Measurements from ENCODE around the gene BACE2. TPM values are rescaled to one million over a fixed set of nuclear protein-coding genes. Genes with fewer than 3 reads are reported as not detected.
A peak's percentile ranks its signal among the peaks of the same experiment; 100 is the strongest.
"Not testable (repeated sequence)": the region's sequence is repeated elsewhere in the genome, so short reads cannot be mapped to it uniquely, and the experiment has no call there.

BACE2 gene
- total RNA-seq, 1 donor from 2014 or later, result 129 TPM

DNA sequence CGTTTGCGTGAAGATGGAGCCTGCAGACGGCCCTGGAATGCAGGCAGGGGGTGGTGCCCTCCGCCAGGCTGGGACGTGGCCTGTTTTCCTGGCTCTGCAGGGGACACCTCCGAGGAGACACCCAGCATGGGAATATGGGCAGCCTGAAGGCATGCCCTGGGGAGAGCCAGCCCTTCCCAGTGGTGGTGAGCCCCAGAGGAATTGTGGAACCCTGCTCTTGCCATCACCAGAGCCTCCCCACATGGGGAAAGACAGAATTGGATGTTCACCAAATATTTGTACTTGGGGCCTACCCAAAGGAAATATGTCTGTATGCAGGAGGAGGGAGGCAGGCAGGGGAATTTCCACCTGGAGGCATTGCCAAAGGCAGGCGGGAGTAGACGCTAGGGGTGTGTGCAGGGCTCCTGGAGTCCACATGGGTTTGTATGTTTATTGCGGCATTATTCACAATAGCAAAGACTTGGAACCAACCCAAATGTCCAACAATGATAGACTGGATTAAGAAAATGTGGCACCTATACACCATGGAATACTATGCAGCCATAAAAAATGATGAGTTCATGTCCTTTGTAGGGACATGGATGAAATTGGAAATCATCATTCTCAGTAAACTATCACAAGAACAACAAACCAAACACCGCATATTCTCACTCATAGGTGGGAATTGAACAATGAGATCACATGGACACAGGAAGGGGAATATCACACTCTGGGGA is 70.3 kb downstream of the BACE2 start:
- not testable (repeated sequence) for DNase-seq (ENCODE audit: low read depth, low spot score)

DNA sequence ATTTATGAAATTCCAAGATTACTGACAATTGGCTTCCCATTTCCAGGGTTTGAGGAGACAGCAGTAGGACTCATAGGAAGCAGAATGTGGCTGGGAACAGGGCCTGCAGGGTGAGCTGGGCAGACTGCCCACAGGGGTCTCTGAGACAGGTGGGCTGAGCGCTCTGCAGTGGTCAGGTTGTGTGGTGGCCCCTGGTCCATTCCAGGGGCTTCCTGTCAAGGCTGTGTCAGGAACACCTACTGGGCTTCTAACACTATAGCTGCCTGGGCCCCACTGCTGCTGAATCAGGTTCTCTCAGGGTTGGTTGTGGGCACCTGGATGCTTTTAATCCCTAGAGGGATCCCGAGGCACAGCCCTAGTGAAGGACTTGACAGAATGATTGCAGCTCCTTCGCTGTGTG is 72.1 kb downstream of the BACE2 start:
- no peak for DNase-seq (ENCODE audit: low read depth, low spot score)

DNA sequence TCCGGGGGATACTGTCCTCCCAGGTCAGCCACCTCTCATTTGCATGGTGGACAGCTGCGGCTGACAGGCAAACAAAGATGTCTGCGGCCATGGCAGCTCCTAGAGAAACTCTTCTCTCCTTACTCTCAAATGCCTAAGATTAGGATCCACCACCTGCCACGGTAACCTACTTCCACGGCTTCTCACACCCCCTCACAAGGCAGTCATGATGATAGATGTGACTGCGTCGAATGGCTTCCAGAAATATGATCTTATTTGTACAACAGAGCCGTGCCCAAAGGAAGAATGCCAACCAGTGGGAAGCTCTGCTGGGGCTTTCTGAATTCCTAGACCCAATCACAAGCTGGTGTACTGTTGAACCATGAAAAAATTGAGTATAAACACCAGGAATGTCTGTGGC is 73.4 kb downstream of the BACE2 start:
- no peak for DNase-seq (ENCODE audit: low read depth, low spot score)

DNA sequence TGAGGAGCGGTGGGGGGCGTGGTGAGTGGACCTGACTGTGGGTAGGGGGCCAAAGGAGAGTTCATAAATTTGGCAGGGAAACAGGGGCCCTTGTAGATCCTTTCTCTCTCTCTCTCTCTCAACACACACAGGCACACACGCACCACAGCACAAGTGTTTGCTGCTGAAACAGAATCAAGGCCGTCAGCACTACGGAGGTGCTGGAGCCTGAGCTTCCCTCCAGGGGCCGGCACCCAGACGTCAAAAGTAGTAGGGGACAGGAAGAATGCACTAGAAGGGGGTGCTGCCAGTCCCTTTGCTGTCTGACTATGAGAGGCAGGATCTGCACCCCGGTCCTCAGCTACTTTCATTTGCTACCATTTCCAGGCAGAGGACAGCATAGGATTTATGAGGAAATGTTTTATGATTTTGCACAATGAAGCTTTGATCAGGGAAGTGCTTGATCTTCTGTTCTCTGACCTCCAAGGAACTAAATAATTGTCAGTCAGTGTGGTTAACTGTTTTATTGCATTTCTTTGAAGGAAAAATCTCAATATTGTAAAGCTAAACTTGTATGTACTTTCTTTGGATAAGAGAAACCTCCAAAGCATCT is 74.4 kb downstream of the BACE2 start:
- DNase-seq (ENCODE audit: low read depth, low spot score), result no peak

DNA sequence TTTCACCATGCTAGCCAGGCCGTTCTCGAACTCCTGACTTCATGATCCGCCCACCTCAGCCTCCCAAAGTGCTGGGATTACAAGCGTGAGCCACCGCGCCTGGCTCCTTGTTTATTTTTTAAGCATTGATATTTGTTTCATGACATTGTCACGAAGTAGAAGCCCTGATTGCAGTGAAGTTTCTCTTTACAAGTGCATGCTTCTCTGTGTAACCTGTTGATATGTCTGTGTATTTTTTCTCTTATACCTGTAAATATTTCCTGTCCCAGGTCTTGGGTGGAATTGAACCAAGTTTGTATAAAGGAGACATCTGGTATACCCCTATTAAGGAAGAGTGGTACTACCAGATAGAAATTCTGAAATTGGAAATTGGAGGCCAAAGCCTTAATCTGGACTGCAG is 75.1 kb downstream of the BACE2 start:
- DNase-seq (ENCODE audit: low read depth, low spot score), result no peak

DNA sequence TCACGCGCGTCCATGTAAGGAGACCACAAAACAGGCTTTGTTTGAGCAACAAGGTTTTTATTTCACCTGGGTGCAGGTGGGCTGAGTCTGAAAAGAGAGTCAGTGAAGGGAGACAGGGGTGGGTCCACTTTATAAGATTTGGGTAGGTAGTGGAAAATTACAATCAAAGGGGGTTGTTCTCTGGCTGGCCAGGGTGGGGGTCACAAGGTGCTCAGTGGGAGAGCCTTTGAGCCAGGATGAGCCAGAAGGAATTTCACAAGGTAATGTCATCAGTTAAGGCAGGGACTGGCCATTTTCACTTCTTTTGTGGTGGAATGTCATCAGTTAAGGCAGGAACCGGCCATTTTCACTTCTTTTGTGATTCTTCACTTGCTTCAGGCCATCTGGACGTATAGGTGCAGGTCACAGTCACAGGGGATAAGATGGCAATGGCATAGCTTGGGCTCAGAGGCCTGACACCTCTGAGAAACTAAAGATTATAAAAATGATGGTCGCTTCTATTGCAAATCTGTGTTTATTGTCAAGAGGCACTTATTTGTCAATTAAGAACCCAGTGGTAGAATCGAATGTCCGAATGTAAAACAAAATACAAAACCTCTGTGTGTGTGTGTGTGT is 76.4 kb downstream of the BACE2 start:
- DNase-seq (ENCODE audit: low read depth, low spot score), result not testable (repeated sequence)

DNA sequence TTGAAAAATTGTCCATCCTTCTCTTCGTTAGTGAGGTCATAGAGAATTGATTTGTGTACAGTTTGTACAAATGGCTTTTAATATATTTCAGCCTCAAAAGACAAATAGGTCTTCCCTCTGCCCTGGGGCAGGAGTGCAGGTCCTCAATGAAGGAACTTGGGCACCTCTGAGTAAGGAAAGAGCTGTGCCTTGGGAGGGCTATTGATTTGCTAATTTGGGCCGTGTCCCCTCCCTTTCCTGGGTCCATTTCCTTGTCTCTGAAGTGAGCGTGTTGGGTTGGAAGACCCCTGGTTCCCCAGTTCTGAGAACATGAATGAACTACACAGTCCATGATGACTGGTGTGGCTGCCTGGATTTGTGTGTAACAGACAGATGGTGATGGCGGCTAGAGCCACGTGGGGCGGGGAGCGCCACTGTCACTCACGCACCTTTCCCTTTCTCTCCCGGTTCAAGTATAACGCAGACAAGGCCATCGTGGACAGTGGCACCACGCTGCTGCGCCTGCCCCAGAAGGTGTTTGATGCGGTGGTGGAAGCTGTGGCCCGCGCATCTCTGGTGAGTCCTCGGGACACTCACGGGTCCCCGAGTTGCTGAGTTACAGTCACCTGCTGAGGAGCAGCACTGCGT is 77.7 kb downstream of the BACE2 start:
- DNase-seq (ENCODE audit: low read depth, low spot score), result no peak

DNA sequence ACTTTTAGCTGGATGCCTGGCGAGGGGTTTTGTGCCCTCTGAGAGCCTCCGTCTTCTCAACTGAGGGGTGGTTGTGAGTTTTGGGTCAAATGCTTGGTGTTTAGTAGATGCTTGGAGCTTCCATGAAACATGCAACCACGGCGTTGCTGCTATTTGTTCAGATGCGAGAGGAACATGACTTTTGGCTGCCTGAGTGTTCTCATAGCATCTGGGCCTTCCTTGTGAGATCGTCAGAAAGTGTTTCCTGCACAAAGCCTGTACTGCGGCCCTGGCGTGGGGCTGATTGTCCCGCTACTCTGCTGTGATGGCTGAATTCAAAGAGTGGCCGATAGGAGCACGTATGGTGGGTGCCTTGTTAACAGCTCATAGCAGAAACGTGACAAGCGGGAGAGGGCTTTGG is 78.8 kb downstream of the BACE2 start:
- no peak for DNase-seq (ENCODE audit: low read depth, low spot score)

DNA sequence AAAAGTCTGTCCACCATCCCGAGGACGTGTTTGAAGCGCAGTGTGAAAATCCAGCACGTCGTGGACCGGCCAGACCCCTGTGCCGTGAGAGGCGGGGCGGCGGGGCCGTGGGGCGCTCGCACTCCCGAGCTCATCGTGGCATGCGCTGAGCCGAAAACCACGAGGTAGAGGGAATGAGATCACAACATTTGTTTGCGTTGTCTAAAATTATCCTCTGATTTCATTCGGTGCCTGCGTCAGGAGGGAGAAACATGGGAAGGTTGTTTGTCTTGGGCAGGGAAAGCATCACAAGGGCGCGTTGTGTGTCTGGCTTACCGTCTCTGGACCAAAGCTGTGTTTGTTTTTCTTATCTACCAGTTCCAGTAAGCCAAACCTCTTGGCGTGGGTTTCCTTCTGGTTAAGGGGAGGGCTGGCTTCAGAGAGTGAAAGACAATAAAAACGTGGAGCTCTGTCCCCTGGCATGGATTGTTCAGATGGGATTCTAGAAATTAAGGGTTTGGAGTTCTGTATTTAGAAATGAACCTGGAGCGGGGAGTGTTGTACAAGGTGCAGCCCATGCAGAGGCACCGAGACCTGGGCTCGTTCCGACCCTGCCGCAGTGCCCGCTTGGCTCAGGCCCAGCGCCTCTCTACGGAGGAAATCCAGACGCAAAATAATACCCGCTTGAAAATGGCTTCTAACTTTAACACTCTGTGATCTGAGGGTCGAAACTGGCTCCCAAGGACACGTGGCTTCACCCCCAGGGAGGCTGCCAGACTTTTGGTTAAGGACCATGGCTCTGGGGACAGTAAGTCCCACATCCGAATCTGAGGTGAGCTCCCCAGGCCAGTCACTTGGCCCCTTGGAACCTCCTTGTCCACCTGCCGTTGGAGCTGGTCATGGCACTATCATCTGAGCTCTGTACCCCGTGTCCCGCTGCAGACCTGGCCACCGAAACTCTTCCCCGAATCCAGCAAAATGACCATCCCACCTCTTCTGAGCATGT is 79.9 kb downstream of the BACE2 start:
- DNase-seq (ENCODE audit: low read depth, low spot score), result peak; percentile 99

DNA sequence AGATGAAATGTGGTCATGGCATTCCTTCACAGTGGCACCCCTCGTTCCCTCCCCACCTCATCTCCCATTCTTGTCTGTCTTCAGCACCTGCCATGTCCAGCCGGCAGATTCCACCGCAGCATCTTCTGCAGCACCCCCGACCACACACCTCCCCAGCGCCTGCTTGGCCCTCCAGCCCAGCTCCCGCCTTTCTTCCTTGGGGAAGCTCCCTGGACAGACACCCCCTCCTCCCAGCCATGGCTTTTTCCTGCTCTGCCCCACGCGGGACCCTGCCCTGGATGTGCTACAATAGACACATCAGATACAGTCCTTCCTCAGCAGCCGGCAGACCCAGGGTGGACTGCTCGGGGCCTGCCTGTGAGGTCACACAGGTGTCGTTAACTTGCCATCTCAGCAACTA is 81.5 kb downstream of the BACE2 start:
- no peak for DNase-seq (ENCODE audit: low read depth, low spot score)

DNA sequence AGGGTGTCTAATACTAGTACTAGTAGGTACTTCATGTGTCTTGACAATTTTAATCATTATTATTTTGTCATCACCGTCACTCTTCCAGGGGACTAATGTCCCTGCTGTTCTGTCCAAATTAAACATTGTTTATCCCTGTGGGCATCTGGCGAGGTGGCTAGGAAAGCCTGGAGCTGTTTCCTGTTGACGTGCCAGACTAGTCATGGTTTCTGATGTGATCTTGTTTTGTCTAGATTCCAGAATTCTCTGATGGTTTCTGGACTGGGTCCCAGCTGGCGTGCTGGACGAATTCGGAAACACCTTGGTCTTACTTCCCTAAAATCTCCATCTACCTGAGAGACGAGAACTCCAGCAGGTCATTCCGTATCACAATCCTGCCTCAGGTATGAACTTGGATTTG is 82.6 kb downstream of the BACE2 start:
- DNase-seq (ENCODE audit: low read depth, low spot score), result peak; percentile 84

DNA sequence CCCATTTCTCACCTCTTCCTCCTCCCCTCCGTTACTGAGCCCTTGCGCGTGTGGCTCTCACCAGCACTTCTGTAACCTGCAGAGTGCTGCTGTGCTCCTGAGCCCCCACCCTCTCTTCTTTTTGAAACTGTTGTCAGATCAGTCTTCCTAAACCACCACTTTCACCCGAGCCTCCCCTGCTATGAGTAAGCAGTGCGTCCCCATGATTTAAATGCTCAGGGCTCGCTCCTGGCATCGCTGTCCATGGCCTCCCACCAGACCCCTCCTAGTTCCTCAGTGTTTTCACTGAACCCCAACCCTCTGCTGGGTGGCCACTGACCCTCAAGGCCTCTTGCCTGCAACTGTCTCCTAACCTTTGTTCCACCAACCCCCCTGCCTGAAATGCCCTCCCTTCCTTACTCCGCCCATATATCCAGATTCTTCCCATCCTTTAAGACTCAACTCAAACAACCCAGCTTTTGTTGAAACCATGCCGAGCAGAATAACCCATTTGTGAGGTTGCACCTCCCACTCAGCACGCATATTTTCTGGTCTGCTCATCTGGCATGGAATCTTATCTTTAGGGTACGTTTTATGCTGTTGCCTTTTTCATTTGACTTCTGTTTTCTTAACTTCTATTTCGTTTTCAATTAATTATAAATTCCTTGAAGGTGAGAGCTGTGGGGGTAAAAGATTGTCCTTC is 84.1 kb downstream of the BACE2 start:
- DNase-seq (ENCODE audit: low read depth, low spot score), result no peak

DNA sequence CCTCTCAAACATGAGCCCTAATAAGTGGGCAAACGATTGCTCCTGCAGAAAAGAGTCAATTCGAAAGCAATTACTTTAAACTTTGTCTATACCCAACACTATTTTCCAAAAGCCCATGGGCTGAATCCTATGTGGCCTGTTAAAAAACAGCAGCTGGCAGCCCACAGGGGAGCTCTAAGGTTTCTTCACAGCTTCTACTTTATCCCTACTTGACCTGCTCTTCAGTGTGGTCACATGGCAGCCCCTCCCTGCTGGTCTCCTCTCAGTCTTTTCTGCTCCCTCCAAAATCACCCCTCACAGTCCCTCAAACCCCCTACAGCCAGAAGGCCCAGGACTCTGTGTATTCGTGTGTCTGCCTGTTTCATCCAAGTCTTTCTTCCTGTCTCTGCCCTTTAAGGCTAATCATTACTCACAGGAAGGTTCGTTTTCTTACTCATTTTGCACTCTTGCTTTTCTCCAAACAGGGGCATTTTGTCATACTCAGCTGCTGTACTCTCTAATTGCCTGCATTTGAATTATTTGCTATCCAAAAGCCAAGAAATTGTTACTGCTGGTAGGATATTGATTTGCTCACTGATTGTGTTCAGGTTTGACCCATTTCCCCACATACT is 86.2 kb downstream of the BACE2 start:
- DNase-seq (ENCODE audit: low read depth, low spot score), result peak; percentile 24

DNA sequence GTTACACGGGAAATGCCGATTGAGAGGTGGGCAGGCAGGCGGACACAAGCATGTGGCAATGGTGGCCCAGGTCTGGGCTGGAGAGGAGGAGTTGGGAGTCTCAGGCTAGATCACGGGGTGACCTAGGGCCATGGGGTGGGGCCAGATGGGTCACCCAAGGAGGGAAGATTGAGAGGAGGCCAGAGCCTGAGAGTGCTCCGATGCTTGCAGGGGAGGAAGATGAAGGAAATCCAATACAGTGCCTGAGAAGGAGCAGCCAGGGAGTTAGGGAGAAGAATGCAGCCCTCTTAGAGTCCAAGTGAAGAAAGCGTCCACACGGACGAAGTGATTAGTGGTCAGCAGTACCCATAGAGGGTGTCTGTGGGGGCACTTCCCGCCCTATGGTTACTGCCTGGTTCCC is 87.2 kb downstream of the BACE2 start:
- no peak for DNase-seq (ENCODE audit: low read depth, low spot score)

DNA sequence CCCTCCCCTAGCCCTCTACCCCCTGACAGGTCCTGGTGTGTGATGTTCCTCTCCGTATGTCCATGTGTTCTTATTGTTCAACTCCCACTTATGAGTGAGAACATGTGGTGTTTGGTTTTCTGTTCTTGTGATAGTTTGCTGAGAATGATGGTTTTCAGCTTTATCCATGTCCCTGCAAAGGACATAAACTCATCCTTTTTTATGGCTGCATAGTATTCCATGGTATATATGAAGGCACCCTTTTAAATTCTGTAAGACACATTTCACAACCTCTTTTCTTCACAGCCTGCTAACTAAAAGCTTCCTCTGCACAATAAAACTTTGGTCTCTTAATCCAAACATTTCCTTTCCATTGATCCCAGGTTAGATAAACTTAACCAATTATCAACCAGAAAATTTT is 88.3 kb downstream of the BACE2 start:
- not testable (repeated sequence) for DNase-seq (ENCODE audit: low read depth, low spot score)

DNA sequence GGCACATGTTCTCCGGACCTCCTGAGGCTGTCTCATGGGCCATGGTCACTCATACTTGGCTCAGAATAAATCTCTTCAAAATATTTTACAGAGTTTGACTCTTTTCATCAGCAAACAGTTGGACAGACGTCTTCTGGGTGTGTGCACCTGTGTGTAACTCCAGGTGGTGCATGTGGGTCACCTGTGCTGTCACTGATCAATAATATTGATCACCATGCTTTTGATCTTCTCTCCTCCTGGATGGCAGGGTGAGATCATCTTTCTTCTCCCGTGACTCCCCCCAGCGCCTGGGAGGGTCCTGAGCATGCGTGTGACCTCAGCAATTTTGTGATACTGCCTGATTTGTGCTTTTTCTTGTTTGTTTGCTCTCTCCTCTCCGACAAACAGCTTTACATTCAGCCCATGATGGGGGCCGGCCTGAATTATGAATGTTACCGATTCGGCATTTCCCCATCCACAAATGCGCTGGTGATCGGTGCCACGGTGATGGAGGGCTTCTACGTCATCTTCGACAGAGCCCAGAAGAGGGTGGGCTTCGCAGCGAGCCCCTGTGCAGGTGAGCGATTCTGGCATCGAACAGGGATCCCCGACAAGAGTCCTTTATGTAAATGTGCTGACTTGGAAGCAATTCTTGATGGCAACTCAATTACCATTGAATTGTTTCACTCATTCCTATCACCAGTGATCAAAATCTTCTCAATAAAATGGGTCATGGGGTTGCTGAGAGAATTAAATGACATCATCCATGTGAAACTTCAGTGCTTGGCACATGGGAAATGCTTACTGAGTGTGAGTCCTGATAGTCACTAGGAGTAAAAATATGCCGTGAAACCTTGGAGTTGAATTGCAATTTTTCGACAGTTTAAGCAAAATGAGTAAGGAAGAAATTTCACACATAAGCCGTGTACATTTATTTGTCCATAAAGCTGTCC is 89.1 kb downstream of the BACE2 start:
- no peak for DNase-seq (ENCODE audit: low read depth, low spot score)

DNA sequence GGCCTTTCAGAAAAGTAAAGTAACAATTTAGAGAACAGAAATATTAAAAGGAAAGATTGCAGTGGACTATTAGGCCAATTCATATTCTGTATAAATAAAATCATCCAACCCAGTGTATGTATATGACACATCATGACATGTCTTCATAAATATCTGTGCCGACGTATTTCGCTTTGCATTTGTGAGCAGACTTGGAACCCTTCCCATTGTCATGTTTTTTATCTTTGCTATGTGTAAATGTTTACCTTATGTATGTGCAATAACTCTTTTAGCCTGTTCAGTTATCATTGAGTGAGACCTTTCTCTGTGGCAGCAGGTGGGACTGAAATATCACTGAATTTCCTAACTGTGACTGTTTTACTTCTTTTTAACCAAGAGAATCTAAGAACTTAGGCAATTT is 90.7 kb downstream of the BACE2 start:
- no peak for DNase-seq (ENCODE audit: low read depth, low spot score)

DNA sequence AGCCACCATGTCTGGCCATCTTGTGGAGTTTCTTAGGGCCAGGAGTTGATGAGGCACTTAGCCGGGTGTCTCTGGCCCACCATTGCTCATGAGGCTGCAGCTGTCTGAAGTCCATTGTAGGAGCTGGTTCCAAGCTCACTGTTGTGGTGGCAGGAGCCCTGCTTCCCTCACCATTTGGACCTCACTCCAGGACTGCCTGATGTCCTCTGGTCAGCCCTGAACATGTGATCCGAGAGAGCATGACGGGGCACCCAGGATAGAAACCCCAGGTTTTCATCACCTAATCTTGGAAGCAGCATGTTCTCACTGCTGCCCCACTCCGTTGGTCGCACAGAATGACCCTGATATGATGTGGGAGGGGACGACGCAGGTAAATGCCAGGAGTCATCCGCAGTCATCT is 92.5 kb downstream of the BACE2 start:
- no peak for DNase-seq (ENCODE audit: low read depth, low spot score)

DNA sequence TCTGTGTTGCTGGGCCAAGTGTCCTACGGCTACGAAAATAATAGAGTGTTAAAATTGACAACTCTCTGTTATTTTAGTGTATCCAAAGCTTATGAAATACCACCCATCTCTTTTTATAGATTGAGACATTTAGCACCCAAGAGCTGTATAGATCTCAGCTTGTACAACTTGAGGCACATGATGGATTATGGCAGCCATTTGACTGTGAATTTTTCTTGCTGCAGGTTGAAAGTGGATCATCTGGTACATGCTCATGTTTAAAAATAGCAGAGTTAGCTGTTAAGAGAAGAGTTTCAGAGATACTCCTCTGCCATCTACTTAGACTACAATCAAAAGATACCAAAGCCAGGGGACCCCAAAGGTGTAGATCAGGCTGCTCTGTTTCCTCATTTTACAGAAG is 99.4 kb downstream of the BACE2 start:
- DNase-seq (ENCODE audit: low read depth, low spot score), result no peak
